IMR-90 (cell line): ENCODE measurements around the gene THADA. TPM values are rescaled to one million over a fixed set of nuclear protein-coding genes. Genes with fewer than 3 reads are reported as not detected.

ENCODE experiments used
- ATAC-seq: fragments of 200-7000 bp; cut with Tn5 transposase; 2 replicates; pipeline ENCODE4 v1.9.1; 2020; ENCODE audit warnings: low read depth, mild to moderate bottlenecking, moderate library complexity
- BruUV-seq: library from RNA; stranded (reverse); fragments of 400-500 nt; replicated peaks from 2 replicates; lab custom pipeline; 2021; lab: Mats Ljungman, UMichigan
- CTCF ChIA-PET: fragments of 300-600 bp; formaldehyde crosslinking; extraction: SDS; loops from one replicate; lab custom pipeline; 2021; ENCODE audit warnings: antibody characterized with exemption; lab: Yijun Ruan, JAX
- POLR2A ChIA-PET: fragments of 300-600 bp; sonication (Branson Sonifier 250); formaldehyde crosslinking; loops from one replicate; lab custom pipeline; 2022; ENCODE audit warnings: antibody characterized with exemption; ENCODE audit not compliant: unreplicated experiment; lab: Charles Lee
- DNase-seq: peaks from one replicate; pipeline ENCODE4 v3.0.0; 2013
- H2AFZ ChIP-seq: replicated peaks from 2 replicates; pipeline ENCODE3; 2013; ENCODE audit warnings: low read length, mild to moderate bottlenecking; ENCODE audit not compliant: poor library complexity
- H2AK5ac ChIP-seq: 2 replicates; pipeline ENCODE4 v1.6.1; 2013; ENCODE audit warnings: low read depth, low read length, inconsistent platforms
- H2AK9ac ChIP-seq: replicated peaks from 2 replicates; pipeline ENCODE3; 2013; ENCODE audit warnings: mild to moderate bottlenecking, low read depth, low read length, moderate library complexity; ENCODE audit not compliant: poor library complexity
- H2BK120ac ChIP-seq: 2 replicates; pipeline ENCODE4 v1.6.1; 2013; ENCODE audit warnings: low read depth, low read length, inconsistent platforms
- H2BK15ac ChIP-seq: 3 replicates; pipeline ENCODE4 v1.6.1; 2013; ENCODE audit warnings: low read depth, low read length, inconsistent platforms
- H2BK20ac ChIP-seq: 2 replicates; pipeline ENCODE4 v1.6.1; 2013; ENCODE audit warnings: low read depth, mild to moderate bottlenecking, inconsistent platforms, low read length, moderate library complexity
- H2BK5ac ChIP-seq: 2 replicates; pipeline ENCODE4 v1.6.1; 2013; ENCODE audit warnings: mild to moderate bottlenecking, low read depth, low read length, inconsistent platforms; ENCODE audit not compliant: poor library complexity, severe bottlenecking
- H3K14ac ChIP-seq: replicated peaks from 2 replicates; pipeline ENCODE4 v1.6.1; 2013; ENCODE audit warnings: low read depth, low read length, inconsistent platforms
- H3K18ac ChIP-seq: 2 replicates; pipeline ENCODE4 v1.6.1; 2013; ENCODE audit warnings: low read depth, low read length, control low read depth
- H3K23ac ChIP-seq: 2 replicates; pipeline ENCODE4 v1.6.1; 2013; ENCODE audit warnings: low read depth, low read length, inconsistent platforms
- H3K27ac ChIP-seq: 2 replicates; pipeline ENCODE4 v1.5.1; 2013; ENCODE audit warnings: mild to moderate bottlenecking, control low read depth, low read length; ENCODE audit not compliant: insufficient read depth
- H3K27me3 ChIP-seq: 2 replicates; pipeline ENCODE4 v1.6.1; 2013; ENCODE audit warnings: low read length; ENCODE audit not compliant: control insufficient read depth, insufficient read depth
- H3K36me3 ChIP-seq: 2 replicates; pipeline ENCODE4 v1.6.1; 2013; ENCODE audit warnings: low read length, mixed read lengths; ENCODE audit not compliant: control insufficient read depth, insufficient read depth
- H3K4ac ChIP-seq: 2 replicates; pipeline ENCODE4 v1.6.1; 2013; ENCODE audit warnings: low read depth, low read length, inconsistent platforms
- H3K4me1 ChIP-seq: 2 replicates; pipeline ENCODE4 v1.6.1; 2013; ENCODE audit warnings: low read length, mixed read lengths; ENCODE audit not compliant: control insufficient read depth, insufficient read depth
- H3K4me2 ChIP-seq: 2 replicates; pipeline ENCODE4 v1.6.1; 2013; ENCODE audit warnings: low read depth, mild to moderate bottlenecking, control low read depth, low read length, moderate library complexity
- H3K4me3 ChIP-seq: 2 replicates; pipeline ENCODE4 v1.5.1; 2013; ENCODE audit warnings: low read depth, mild to moderate bottlenecking, control low read depth, low read length, moderate library complexity; ENCODE audit not compliant: insufficient read depth
- H3K56ac ChIP-seq: 2 replicates; pipeline ENCODE4 v1.6.1; 2013; ENCODE audit warnings: low read length, inconsistent platforms; ENCODE audit not compliant: insufficient read depth; ENCODE audit errors: extremely low read depth
- H3K79me1 ChIP-seq, 2 experiments: 2 replicates each; pipeline ENCODE4 v1.6.1; 2013; ENCODE audit warnings: low read length in 2 of 2, inconsistent platforms in 1 of 2, low read depth in 1 of 2
- H3K9ac ChIP-seq: 2 replicates; pipeline ENCODE4 v1.6.1; 2013; ENCODE audit warnings: low read depth, low read length, control low read depth
- H3K9me1 ChIP-seq: 2 replicates; pipeline ENCODE4 v1.6.1; 2013; ENCODE audit warnings: low read length, inconsistent platforms; ENCODE audit not compliant: insufficient read depth
- H3K9me3 ChIP-seq: 2 replicates; pipeline ENCODE4 v1.6.1; 2013; ENCODE audit warnings: low read length; ENCODE audit not compliant: control insufficient read depth, insufficient read depth
- H4K20me1 ChIP-seq: 2 replicates; pipeline ENCODE4 v1.6.1; 2013; ENCODE audit warnings: low read length, inconsistent platforms; ENCODE audit not compliant: insufficient read depth
- H4K5ac ChIP-seq: 2 replicates; pipeline ENCODE4 v1.6.1; 2013; ENCODE audit warnings: mild to moderate bottlenecking, low read depth, low read length, control low read depth
- H4K8ac ChIP-seq, 2 experiments: 2 replicates each; pipeline ENCODE4 v1.6.1; 2013; ENCODE audit warnings: low read depth in 2 of 2, low read length in 2 of 2, control low read depth in 1 of 2, inconsistent platforms in 1 of 2
- H4K91ac ChIP-seq: 2 replicates; pipeline ENCODE4 v1.6.1; 2013; ENCODE audit warnings: low read depth, low read length, inconsistent platforms; ENCODE audit not compliant: insufficient read depth
- CEBPB ChIP-seq: IDR thresholded peaks from 2 replicates; pipeline ENCODE4 v1.6.1; 2012; ENCODE audit warnings: low read depth, low read length, improper control_type of control experiment
- FOS ChIP-seq: fragments of 150-350 bp; IDR thresholded peaks from 2 replicates; pipeline ENCODE4 v1.6.1; 2016; ENCODE audit warnings: low read depth, low read length
- RCOR1 ChIP-seq: IDR thresholded peaks from 2 replicates; pipeline ENCODE4 v1.6.1; 2012; ENCODE audit warnings: mild to moderate bottlenecking, low read length, improper control_type of control experiment; ENCODE audit not compliant: insufficient replicate concordance
- WGBS, 2 experiments: methylation state at CpG; one replicate each; pipeline versions ENCODE4 v1.1.5 to v1.1.7; 2013; ENCODE audit warnings: missing lambda C conversion rate in 2 of 2; ENCODE audit not compliant: insufficient read length in 1 of 2; ENCODE audit errors: extremely low coverage in 2 of 2; 5-methylcytosine and 5-hydroxymethylcytosine counted together
- dilution Hi-C: fragments of 300-500 bp; cut with HindIII; formaldehyde crosslinking; loops from one replicate; pipeline ENCODE4 v1.14.3; 2018; ENCODE audit warnings: low sequenced_read_pairs; ENCODE audit not compliant: unreplicated experiment
- in situ Hi-C: fragments of 300-500 bp; cut with MboI; formaldehyde crosslinking; loops from 3 replicates; pipeline ENCODE4 v1.14.3; 2019; ENCODE audit warnings: low sequenced_read_pairs, inconsistent platforms, mixed read lengths
- intact Hi-C: fragments of 100-400 bp; cut with micrococcal nuclease; formaldehyde crosslinking; loops from 2 replicates; pipeline ENCODE4 v1.10.0; 2022
- polyA plus RNA-seq, 3 experiments: library from polyadenylated mRNA; depleted of rRNA; stranded (reverse); fragments of >200 nt; gene quantifications; 2 replicates each; pipeline ENCODE4 v1.2.3, GENCODE V29; 2012; ENCODE audit warnings: low replicate concordance in 1 of 3
- total RNA-seq: library from RNA; depleted of rRNA; stranded (reverse); fragments of >200 nt; gene quantifications from 2 replicates; pipeline ENCODE4 v1.2.3, GENCODE V29; 2012
- TF ChIP-seq, protein P1 (sequence below): conservative IDR thresholded peaks from 2 replicates; pipeline ENCODE4 v1.5.1; 2012; ENCODE audit warnings: mild to moderate bottlenecking, low read depth, low read length, improper control_type of control experiment

Gene THADA
- total and polyA plus RNA-seq, 2 of the 4 experiments (the other 2 are of a cell fraction): 10.5 to 21.3 TPM

DNA sequence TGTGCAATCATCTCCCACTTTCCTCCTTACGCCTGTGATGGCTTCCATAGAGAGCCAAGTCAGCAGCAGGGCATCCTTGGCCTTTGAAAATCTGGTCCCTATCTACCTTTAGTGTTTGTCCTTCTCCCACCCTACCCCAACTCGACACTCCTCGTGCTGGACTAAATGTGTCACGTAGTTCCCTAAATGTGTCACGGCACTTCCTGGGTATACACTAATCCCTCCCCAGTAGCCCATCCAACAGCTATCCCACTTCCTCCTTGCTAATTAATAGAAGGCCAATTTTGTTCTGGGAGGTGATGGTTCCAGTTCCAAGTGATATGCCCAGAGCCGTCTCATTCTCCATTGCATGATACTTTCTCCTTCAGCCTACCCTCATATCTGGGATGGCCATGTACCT, 332.9 kb downstream of the THADA start:
- H3K23ac ChIP-seq: no peak overlapping the region
- peaks cover 2% of the 10 kb centered on the region; the same call in 1 of the 2 replicates for H3K36me3 ChIP-seq
- no peak overlapping the region for H3K4me2 ChIP-seq
- intact Hi-C loops (no loop called here), dilution Hi-C loops (no loop called here), in situ Hi-C loops (no loop called here)
- no TSS peak for BruUV-seq
- WGBS, 2 experiments: 96% methylated on average over 3 of the region's 6 CpGs; no CpG with 5 or more reads in 1 of the 2 experiments
- DNase-seq (no peak), ATAC-seq (no peak)
- H3K27ac ChIP-seq: no peak overlapping the region
- H2AK9ac ChIP-seq: no peak overlapping the region
- H2BK120ac ChIP-seq: no peak overlapping the region
- no peak overlapping the region for H2BK15ac ChIP-seq
- no peaks in the 10 kb centered on the region for H3K79me1 ChIP-seq
- POLR2A ChIA-PET: no interaction called here
- no peaks in the 10 kb centered on the region for H3K9me3 ChIP-seq
- CTCF ChIA-PET: no interaction called here
- H3K27me3 ChIP-seq: no peaks in the 10 kb centered on the region; the same call in 1 of the 2 replicates
- no peak overlapping the region; the same call in 1 of the 2 replicates for H2AK5ac ChIP-seq
- no peak overlapping the region for H2BK20ac ChIP-seq
- no peak overlapping the region for H2AFZ ChIP-seq
- no peak overlapping the region for H3K14ac ChIP-seq
- H4K20me1 ChIP-seq: no peaks in the 10 kb centered on the region; the same call in 1 of the 2 replicates
- H3K4me1 ChIP-seq: peaks cover 7% of the 10 kb centered on the region; the same call in 1 of the 2 replicates
- no peak overlapping the region for H3K4me3 ChIP-seq
- no peak overlapping the region for H3K9ac ChIP-seq
- no peak overlapping the region for H3K56ac ChIP-seq
- no peak overlapping the region; the same call in 1 of the 2 replicates for H4K5ac ChIP-seq
- H3K4ac ChIP-seq: no peak overlapping the region
- H2BK5ac ChIP-seq: no peak overlapping the region
- H4K91ac ChIP-seq: no peak overlapping the region
- H3K9me1 ChIP-seq: 0 out of 2 replicates have a peak, but pooled peaks cover 7% of the 10 kb centered on the region
- H3K18ac ChIP-seq: no peak overlapping the region; the same call in 1 of the 2 replicates
- no peak for TF ChIP-seq FOS
- TF ChIP-seq, protein P1, sequence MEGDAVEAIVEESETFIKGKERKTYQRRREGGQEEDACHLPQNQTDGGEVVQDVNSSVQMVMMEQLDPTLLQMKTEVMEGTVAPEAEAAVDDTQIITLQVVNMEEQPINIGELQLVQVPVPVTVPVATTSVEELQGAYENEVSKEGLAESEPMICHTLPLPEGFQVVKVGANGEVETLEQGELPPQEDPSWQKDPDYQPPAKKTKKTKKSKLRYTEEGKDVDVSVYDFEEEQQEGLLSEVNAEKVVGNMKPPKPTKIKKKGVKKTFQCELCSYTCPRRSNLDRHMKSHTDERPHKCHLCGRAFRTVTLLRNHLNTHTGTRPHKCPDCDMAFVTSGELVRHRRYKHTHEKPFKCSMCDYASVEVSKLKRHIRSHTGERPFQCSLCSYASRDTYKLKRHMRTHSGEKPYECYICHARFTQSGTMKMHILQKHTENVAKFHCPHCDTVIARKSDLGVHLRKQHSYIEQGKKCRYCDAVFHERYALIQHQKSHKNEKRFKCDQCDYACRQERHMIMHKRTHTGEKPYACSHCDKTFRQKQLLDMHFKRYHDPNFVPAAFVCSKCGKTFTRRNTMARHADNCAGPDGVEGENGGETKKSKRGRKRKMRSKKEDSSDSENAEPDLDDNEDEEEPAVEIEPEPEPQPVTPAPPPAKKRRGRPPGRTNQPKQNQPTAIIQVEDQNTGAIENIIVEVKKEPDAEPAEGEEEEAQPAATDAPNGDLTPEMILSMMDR: no peak
- no peak for TF ChIP-seq RCOR1
- no peak for TF ChIP-seq CEBPB
- no peak overlapping the region for H4K8ac ChIP-seq
